MM.1S (cell line): Measurements from ENCODE around the gene GH2.

Source experiments
- CTCF ChIP-seq: fragments of 300-600 bp; sonication (generic); IDR thresholded peaks from 2 replicates; pipeline ENCODE4 v1.5.1; 2016; ENCODE audit warnings: antibody characterized with exemption, low read length, mixed read lengths
- EZH2 ChIP-seq: fragments of 300-600 bp; sonication (generic); optimal IDR thresholded peaks from 2 replicates; pipeline ENCODE3; 2017; ENCODE audit warnings: low read depth, mild to moderate bottlenecking, antibody characterized with exemption, low read length, mixed read lengths

DNA sequence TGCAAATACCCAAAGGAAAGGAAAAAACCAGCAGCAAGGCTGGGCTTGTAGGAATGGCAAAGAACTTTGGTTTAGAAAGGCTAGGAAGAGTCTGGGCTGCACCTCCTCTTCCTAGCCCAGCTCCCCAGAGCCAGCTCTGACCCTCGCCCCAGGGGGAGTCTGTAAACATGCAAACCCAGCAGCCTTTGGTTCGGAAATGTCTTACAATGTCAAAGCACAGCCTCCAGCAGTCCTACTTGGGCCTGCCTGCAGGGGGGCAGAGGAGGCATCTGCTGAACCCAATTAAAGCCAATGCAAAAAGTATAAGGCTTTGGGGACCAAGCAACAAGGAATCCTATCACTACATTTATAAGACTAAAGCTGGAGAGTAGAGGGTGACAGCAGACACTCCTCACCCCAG lies 49.3 kb downstream of the GH2 start:
- no peak for TF ChIP-seq CTCF
- no peak for TF ChIP-seq EZH2
